T47D (cell line): ENCODE measurements around the gene LTBP3.

Source experiments
- DNase-seq, 2 experiments: peaks; one replicate each; pipeline versions ENCODE4 v3.0.0 to v3.0.0-alpha.2; 2011 to 2012; ENCODE audit warnings: low read depth in 1 of 2, low spot score in 1 of 2
- JUND ChIP-seq: IDR thresholded peaks from 2 replicates; pipeline ENCODE4 v1.6.1; 2012; ENCODE audit warnings: low read depth
- in situ Hi-C: cut with HindIII; loops from 2 replicates; pipeline ENCODE4 v1.10.0; 2016; ENCODE audit warnings: low sequenced_read_pairs, low pct_unique_long_range_greater_than_20kb

Gene LTBP3

GRCh38 chr11:65558002-65558929 is at the start of gene LTBP3:
Gene LTBP3 (minus strand): TSS chr11:65558359. CDS start chr11:65557959, 400 bp downstream.
- no peak for TF ChIP-seq JUND
- DNase-seq = peak; percentile 90 to 93
- in situ Hi-C loops = no loop called here

DNA sequence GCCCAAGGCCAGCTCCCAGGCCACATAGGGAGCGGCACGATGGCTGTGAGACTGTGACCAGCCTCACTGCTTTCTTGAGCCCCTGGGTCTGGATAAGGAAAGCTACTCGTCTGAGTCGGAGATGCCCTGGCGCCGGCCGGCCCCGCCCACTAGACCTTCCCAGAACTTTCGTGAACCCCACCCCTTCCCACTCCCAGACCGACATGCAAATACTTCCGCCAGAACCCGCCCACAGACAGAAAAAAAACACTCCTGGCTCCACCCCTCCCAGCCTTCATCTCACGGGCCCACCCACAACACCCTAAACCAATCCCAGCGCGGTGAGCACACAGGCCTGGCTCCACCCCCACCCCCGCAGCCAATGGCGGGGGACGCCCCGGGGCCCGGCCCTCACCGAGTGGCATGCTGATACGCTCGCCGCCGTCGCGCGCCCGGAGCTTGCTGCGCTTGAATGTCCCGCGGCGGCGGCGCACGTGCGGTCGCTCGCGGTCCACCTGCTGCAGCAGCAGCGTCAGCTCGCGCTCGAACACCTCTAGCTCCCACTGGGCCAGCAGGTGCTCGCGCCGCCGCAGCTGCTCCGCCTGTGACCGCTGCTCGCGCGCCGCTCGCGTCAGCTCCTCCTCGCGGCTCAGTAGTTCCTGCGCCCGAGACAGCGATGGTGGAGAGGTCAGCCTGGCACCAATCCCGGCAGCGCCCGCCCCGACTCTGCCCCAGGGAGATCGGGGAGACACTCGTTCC is 48.9 kb upstream of the LTBP3 start:
- DNase-seq = peak; percentile 91 to 93
- no peak for TF ChIP-seq JUND
- in situ Hi-C loops = no loop called here

GRCh38 chr11:65604258-65604657 is 46.1 kb upstream of the LTBP3 start:
- DNase-seq = no peak
- TF ChIP-seq JUND = no peak
- in situ Hi-C loops = no loop called here

DNA sequence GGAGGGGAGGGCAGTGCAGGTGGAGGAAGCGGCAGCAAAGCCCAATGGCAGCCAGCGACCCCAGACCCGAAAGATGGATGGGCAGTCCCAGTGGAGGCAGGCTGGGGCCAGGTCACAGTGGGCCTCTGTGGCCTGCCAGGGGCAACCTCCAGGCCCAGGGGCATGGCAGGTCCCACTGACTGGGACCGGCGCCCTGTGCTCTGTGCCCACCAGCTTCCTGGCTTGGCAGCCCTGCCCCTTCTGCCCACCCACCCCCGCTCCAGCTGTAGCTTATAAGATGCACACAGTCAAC is 41.7 kb upstream of the LTBP3 start:
- no peak for TF ChIP-seq JUND
- no peak for DNase-seq
- in situ Hi-C loops = no loop called here

DNA sequence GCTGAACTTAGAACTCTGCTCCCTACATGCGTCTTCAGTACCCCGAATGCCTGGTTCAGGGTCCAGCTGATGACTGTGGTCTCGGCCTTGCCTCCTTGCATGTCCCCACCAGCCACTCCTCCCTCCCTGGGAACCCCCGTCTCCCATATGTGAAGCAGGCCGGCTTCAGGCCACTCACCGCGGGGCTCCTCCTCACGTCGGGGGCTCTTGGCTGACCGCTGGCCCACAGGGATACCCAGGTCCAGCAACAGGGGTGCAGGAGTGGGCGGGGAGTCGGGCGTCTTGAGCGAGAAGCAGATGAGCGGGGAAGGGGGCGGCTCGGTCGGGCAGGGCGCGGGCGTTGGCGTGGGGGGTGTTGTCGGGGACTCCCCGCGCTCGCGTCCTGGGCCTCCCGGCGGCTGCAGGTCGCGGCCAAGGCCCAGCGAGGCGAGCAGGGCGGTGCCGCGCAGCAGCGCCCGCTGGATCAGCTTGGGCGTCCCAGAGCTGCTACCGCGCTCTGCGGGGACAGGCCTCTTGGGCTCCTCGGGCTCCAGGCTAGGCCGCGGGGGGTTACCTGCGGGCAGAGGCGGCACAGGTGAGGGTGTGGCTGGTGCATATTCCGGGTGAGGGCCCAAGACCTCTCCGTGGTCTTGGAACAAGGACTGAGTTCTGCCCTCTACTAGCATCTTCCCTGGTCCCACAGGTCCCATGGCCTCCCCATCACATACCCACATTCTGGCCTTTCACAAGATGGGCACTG is 41.2 kb upstream of the LTBP3 start:
- in situ Hi-C loops = no loop called here
- no peak for DNase-seq
- no peak for TF ChIP-seq JUND

- DNase-seq = no peak
- no peak for TF ChIP-seq JUND
- in situ Hi-C loops = no loop called here
Observed at GRCh38 chr11:65598258-65598699, 40.1 kb upstream of the LTBP3 start.

- in situ Hi-C loops = no loop called here
- TF ChIP-seq JUND = no peak
- no peak for DNase-seq
Observed at GRCh38 chr11:65596520-65596919, 38.4 kb upstream of the LTBP3 start.

GRCh38 chr11:65595543-65596281 is 37.6 kb upstream of the LTBP3 start, which contains the start of gene KCNK7:
Gene KCNK7 (minus strand): TSS chr11:65595800. CDS start chr11:65595772, 28 bp downstream.
- DNase-seq = no peak
- TF ChIP-seq JUND = no peak
- in situ Hi-C loops = no loop called here

GRCh38 chr11:65595131-65595530 is 37.0 kb upstream of the LTBP3 start:
- no peak for TF ChIP-seq JUND
- in situ Hi-C loops = no loop called here
- DNase-seq = no peak

GRCh38 chr11:65593518-65594414 is 35.6 kb upstream of the LTBP3 start:
- DNase-seq = peak; percentile 47 to 88
- no peak for TF ChIP-seq JUND
- in situ Hi-C loops = no loop called here

DNA sequence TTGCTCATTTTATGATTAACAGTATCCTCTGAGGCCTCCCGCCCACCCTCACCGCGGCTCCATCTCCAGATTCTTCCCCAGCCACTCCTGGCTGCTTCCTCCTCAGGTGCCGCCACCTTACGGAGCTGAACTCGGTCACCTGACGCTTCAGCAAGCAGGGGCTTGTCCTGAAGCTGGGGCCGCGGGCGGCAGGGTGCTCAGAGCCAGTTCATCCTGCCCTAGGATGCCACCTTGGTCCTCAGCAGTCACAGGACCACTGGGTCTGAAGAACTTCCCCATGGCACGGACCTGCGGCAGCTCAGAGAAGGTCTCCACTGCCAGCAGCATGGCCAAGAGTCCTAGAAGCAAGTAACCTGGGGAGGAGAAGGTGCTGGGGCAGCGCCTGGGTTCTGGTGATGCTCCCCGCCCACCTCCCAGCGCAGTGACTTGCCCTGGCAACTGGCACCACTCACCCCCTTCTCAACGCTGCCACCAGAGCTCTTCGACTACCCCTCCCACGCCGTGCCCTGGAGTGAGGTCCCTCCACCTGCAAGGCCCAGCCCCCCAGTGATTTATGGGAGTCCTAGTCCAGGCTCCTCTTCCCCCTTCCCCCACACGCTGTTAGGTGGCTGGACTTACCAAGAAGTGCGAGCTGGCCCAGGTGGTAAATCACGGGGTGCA is 34.8 kb upstream of the LTBP3 start:
- in situ Hi-C loops = no loop called here
- DNase-seq = no peak
- no peak for TF ChIP-seq JUND
